GM18507 (cell line): ENCODE results near the gene TMEM87A.

Experiments used
- DNase-seq: peaks from one replicate; pipeline ENCODE4 v3.0.0; 2011; ENCODE audit warnings: low read depth; ENCODE audit not compliant: insufficient read length; ENCODE audit errors: extremely low spot score
- FAIRE-seq: peaks from 2 replicates; lab custom pipeline; 2011; peaks lifted over from hg19 to GRCh38; lab: Jason Lieb, UNC

TMEM87A gene

GRCh38 chr15:42175671-42176070, 97.6 kb downstream of the TMEM87A start:
- DNase-seq: no peak
- FAIRE-seq: no peak

- FAIRE-seq (no peak), DNase-seq (no peak)
Observed at GRCh38 chr15:42172475-42172874, 100.8 kb downstream of the TMEM87A start.

GRCh38 chr15:42171795-42172194, 101.4 kb downstream of the TMEM87A start:
- no peak for FAIRE-seq

GRCh38 chr15:42171122-42171521, 102.1 kb downstream of the TMEM87A start:
- DNase-seq: no peak
- peak; percentile 65 for FAIRE-seq

More at GRCh38 chr15:42171795-42172194, 101.4 kb downstream of the TMEM87A start:
- DNase-seq: no peak

- no peak for FAIRE-seq
- no peak for DNase-seq
Observed at GRCh38 chr15:42166225-42166940, 106.8 kb downstream of the TMEM87A start.

DNA sequence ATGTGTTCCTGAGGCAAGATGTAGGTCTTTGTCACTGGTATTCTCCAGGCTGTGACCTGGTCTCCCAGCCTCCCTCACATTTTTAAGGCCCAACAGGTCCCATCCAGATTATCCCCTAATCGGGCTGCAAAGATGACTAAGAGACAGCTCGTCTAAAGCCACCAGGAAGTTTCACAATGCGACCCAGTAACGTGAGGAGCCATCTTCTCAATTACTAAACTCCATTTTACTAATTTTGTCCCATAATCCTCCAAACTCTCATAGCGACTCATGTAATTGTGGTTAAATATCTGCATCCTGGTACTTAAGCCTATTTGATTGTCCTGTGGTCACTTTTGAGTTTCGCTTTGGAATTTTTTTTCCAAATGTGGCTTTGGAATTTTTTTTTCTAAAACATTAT, 108.1 kb downstream of the TMEM87A start:
- no peak for DNase-seq
- no peak for FAIRE-seq

- no peak for FAIRE-seq
- no peak for DNase-seq
Observed at GRCh38 chr15:42163947-42164550, 109.2 kb downstream of the TMEM87A start.

GRCh38 chr15:42163291-42163690, 109.9 kb downstream of the TMEM87A start:
- FAIRE-seq: no peak
- DNase-seq: no peak
